ENCODE data around the gene GNG4.

Gene GNG4

DNA sequence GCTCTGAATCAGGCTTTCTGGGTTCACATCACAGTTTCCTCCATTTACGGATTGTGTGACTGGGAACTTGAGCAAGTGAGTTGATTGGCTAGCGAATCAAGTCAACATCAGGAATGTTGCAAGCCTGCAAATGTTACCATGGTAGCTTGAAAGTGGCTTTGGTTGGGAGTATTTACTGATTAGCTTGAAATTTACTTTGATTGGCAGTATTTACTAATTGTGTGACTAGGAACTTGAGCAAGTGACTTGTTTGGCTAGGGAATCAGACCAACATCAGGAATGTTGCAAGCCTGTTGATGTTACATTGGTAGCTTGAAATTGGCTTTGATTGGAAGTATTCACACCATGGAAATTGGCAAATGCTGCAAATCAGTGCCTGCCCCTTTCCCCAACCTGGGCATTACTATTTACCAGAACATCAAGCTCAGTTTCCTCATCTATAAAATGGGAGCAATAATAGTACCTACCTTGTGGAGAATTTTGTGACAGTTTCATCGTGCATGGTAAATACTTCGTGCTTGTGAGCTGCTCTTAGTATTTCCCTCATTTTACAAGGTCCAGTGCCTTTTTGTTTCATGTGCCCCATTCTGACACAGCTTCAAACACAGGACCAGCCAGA is 122.3 kb downstream of the GNG4 start:
- DNase-seq (ENCODE audit: low spot score) = no peak

GRCh38 chr1:235525314-235525713 is 124.3 kb downstream of the GNG4 start:
- no peak for DNase-seq (ENCODE audit: low spot score)

GRCh38 chr1:235516862-235517446 is 132.6 kb downstream of the GNG4 start:
- DNase-seq (ENCODE audit: low spot score) = no peak

DNA sequence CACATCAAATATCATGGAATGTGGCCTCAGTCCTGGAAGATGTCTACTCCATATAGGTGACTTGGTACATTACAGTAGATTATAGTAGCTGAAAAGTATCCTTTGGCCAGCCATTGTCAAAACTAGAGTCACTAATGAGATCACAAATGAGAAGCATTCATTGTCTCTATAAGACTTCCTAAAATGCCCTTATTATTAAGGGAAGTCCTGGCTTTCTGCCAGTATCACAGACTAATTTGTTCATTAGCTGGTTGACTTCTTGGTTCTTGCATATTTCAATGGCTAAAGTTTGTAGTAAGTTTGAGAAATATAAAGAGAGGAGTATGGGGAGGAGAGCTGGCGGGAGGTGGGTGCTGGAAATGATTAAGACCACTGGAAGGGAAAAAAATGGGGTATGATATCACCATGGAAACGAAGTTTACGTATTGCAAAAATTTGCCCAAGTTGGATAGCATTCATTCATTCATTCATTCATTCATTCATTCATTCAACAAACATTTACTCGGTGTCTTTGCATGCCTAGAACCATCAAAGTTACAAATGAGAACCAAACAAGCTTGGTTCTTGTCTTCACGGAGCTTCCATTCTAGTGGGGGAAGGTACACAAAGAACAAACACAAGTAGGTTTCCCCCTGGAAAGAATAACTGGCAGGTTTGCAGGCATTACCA is 133.6 kb downstream of the GNG4 start:
- no peak for DNase-seq (ENCODE audit: low spot score)

GRCh38 chr1:235513495-235514366 is 135.9 kb downstream of the GNG4 start:
- DNase-seq (ENCODE audit: low spot score) = peak; percentile 66

- no peak for DNase-seq (ENCODE audit: low spot score)
Measured at GRCh38 chr1:235511470-235512240, 137.9 kb downstream of the GNG4 start.

- no peak for DNase-seq (ENCODE audit: low spot score)
Measured at GRCh38 chr1:235510823-235511222, 138.8 kb downstream of the GNG4 start.

GRCh38 chr1:235507623-235508022 is 142.0 kb downstream of the GNG4 start:
- DNase-seq (ENCODE audit: low spot score) = no peak

DNA sequence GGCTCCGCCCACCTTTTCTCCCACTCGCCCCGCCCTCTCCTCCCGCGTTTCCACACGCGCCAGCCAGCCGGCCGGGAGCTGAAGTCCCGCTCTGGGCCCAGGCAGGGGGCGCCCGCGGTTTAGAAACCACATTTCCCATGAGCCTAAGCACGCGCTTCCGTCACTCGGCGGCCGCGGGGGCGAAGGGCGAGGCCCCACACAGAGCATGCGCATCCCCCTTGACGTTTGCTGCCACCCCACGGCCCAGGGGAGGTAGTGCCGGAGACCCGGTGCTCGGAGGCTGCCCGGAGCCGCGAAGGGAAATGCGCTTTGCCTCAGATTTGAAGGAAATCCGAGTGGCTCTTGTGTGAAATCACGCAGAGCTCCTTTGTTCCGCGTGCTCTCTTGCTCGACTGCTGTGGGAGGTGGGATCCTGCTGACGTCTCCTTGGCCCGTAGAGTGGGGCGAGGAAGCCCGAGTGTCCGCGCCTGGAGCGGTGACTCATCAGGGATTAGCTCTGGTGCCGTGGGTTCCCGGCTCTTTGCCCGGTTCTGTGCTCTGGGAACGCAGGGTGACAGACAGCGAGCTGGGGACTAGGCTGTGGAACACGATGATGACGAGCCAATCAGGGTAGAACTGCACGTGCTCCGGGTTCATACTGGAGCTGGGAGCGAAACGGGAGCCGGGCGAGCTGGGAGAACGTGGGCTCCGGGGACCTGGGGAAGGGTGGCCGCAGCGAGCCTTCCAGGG is 144.9 kb downstream of the GNG4 start:
- DNase-seq (ENCODE audit: low spot score) = peak; percentile 98

DNA sequence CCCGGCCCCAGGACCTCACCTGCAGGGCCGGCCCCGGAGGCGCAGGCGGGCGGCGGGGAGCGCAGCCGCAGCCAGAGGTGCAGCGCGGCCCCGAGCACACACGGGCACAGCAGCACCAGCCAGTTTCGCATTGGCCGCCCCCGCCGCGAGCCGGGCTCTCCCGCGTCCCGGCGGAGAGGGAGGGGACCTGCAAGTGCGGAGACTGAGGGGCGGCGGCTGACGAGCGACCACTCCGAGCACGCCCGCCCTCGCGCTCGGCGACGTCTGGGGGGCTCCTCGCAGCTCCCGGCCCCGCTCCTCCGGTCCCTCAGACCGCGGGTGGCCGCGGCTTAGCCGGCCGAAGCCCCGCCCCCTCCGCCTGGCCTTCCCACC is 145.5 kb downstream of the GNG4 start, which contains the start of gene B3GALNT2:
Gene B3GALNT2, minus strand, starts transcription at position 331 of the 372 bp plus-strand sequence. Its CDS starts 200 bp downstream, at position 131.
- DNase-seq (ENCODE audit: low spot score) = no peak

GRCh38 chr1:235503403-235504121 is 146.0 kb downstream of the GNG4 start:
- peak; percentile 49 for DNase-seq (ENCODE audit: low spot score)

- peak; percentile 33 for DNase-seq (ENCODE audit: low spot score)
Measured at GRCh38 chr1:235502601-235503402, 146.8 kb downstream of the GNG4 start.

DNA sequence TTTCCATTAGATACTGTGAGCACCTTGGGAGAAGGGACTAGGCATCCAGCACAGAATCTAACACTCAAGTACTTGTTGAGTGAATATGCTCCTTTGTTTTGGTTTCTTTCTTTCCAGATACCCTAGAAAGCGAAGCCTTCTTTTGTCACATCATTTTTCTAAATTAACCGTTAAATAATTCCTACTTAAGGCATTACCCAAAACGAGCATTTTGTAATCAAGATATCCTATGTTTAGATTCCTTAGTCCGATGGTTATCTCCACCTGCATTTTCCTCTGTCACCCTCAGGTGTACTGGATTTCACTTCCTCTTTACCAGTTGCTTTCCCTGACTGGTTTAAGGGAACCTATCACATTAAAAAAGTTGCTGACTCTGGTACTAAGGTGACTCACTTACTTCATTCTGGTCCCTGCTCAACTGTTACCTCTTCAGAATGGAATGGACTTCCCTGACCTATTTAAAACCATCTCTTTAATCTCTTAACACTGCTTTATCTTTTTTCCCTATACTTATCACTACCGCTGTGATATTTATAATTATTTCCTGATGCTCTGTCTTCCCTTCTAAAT is 148.5 kb downstream of the GNG4 start:
- DNase-seq (ENCODE audit: low spot score) = no peak
